ENCODE measurements around the gene ATXN1. TPM values are rescaled to one million over a fixed set of nuclear protein-coding genes. Genes with fewer than 3 reads are reported as not detected.

ATXN1 gene
- total and polyA plus RNA-seq, 2 experiments from 2014 or later, result 4.8 to 9.1 TPM

DNA sequence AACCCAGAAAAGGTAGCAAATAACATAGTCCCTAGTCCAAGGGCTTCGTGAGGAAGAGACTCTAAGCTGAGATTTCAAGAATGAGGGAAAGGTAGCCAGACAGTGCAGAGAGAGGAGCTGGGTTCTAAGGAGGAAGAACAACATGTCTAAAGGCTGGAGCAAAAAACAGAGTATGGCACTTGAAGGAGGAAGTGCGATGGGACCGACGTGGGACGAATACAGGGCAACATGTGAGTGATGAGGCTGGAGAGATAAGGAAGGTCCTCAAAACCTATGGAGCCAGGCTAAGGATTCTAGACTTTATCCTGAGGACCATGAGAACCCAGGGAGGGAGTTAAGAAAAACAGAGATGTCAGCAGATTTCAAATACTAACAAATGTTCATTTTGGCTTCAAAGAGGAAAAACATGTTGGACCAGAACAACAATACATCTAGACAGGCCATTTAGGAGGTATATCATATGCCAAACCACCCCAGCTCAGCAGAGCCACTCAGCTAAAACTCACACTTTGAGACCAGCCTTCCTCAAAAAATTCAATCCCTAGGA, 17.5 kb downstream of the ATXN1 start (continued):
- TF ChIP-seq, protein P1, sequence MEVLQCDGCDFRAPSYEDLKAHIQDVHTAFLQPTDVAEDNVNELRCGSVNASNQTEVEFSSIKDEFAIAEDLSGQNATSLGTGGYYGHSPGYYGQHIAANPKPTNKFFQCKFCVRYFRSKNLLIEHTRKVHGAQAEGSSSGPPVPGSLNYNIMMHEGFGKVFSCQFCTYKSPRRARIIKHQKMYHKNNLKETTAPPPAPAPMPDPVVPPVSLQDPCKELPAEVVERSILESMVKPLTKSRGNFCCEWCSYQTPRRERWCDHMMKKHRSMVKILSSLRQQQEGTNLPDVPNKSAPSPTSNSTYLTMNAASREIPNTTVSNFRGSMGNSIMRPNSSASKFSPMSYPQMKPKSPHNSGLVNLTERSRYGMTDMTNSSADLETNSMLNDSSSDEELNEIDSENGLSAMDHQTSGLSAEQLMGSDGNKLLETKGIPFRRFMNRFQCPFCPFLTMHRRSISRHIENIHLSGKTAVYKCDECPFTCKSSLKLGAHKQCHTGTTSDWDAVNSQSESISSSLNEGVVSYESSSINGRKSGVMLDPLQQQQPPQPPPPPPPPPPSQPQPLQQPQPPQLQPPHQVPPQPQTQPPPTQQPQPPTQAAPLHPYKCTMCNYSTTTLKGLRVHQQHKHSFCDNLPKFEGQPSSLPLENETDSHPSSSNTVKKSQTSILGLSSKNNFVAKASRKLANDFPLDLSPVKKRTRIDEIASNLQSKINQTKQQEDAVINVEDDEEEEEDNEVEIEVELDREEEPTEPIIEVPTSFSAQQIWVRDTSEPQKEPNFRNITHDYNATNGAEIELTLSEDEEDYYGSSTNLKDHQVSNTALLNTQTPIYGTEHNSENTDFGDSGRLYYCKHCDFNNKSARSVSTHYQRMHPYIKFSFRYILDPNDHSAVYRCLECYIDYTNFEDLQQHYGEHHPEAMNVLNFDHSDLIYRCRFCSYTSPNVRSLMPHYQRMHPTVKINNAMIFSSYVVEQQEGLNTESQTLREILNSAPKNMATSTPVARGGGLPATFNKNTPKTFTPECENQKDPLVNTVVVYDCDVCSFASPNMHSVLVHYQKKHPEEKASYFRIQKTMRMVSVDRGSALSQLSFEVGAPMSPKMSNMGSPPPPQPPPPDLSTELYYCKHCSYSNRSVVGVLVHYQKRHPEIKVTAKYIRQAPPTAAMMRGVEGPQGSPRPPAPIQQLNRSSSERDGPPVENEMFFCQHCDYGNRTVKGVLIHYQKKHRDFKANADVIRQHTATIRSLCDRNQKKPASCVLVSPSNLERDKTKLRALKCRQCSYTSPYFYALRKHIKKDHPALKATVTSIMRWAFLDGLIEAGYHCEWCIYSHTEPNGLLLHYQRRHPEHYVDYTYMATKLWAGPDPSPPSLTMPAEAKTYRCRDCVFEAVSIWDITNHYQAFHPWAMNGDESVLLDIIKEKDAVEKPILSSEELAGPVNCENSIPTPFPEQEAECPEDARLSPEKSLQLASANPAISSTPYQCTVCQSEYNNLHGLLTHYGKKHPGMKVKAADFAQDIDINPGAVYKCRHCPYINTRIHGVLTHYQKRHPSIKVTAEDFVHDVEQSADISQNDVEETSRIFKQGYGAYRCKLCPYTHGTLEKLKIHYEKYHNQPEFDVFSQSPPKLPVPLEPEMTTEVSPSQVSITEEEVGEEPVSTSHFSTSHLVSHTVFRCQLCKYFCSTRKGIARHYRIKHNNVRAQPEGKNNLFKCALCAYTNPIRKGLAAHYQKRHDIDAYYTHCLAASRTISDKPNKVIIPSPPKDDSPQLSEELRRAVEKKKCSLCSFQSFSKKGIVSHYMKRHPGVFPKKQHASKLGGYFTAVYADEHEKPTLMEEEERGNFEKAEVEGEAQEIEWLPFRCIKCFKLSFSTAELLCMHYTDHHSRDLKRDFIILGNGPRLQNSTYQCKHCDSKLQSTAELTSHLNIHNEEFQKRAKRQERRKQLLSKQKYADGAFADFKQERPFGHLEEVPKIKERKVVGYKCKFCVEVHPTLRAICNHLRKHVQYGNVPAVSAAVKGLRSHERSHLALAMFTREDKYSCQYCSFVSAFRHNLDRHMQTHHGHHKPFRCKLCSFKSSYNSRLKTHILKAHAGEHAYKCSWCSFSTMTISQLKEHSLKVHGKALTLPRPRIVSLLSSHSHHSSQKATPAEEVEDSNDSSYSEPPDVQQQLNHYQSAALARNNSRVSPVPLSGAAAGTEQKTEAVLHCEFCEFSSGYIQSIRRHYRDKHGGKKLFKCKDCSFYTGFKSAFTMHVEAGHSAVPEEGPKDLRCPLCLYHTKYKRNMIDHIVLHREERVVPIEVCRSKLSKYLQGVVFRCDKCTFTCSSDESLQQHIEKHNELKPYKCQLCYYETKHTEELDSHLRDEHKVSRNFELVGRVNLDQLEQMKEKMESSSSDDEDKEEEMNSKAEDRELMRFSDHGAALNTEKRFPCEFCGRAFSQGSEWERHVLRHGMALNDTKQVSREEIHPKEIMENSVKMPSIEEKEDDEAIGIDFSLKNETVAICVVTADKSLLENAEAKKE (CRISPR knock-in tag; IDR thresholded peaks at IDR 0.05), result no peak
- TF ChIP-seq, protein P2, sequence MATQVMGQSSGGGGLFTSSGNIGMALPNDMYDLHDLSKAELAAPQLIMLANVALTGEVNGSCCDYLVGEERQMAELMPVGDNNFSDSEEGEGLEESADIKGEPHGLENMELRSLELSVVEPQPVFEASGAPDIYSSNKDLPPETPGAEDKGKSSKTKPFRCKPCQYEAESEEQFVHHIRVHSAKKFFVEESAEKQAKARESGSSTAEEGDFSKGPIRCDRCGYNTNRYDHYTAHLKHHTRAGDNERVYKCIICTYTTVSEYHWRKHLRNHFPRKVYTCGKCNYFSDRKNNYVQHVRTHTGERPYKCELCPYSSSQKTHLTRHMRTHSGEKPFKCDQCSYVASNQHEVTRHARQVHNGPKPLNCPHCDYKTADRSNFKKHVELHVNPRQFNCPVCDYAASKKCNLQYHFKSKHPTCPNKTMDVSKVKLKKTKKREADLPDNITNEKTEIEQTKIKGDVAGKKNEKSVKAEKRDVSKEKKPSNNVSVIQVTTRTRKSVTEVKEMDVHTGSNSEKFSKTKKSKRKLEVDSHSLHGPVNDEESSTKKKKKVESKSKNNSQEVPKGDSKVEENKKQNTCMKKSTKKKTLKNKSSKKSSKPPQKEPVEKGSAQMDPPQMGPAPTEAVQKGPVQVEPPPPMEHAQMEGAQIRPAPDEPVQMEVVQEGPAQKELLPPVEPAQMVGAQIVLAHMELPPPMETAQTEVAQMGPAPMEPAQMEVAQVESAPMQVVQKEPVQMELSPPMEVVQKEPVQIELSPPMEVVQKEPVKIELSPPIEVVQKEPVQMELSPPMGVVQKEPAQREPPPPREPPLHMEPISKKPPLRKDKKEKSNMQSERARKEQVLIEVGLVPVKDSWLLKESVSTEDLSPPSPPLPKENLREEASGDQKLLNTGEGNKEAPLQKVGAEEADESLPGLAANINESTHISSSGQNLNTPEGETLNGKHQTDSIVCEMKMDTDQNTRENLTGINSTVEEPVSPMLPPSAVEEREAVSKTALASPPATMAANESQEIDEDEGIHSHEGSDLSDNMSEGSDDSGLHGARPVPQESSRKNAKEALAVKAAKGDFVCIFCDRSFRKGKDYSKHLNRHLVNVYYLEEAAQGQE (IDR thresholded peaks at IDR 0.05; ENCODE audit: unreplicated experiment), result no peak
- no peak for TF ChIP-seq POLR2AphosphoS5 (IDR thresholded peaks at IDR 0.05; ENCODE audit: low read depth)
- TF ChIP-seq, protein P3, sequence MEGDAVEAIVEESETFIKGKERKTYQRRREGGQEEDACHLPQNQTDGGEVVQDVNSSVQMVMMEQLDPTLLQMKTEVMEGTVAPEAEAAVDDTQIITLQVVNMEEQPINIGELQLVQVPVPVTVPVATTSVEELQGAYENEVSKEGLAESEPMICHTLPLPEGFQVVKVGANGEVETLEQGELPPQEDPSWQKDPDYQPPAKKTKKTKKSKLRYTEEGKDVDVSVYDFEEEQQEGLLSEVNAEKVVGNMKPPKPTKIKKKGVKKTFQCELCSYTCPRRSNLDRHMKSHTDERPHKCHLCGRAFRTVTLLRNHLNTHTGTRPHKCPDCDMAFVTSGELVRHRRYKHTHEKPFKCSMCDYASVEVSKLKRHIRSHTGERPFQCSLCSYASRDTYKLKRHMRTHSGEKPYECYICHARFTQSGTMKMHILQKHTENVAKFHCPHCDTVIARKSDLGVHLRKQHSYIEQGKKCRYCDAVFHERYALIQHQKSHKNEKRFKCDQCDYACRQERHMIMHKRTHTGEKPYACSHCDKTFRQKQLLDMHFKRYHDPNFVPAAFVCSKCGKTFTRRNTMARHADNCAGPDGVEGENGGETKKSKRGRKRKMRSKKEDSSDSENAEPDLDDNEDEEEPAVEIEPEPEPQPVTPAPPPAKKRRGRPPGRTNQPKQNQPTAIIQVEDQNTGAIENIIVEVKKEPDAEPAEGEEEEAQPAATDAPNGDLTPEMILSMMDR (conservative IDR thresholded peaks at IDR 0.05; ENCODE audit: low read depth in 2 of 2), result no peak

Measured in GM23338 (cell line).